ENCODE data around the gene FYB2.

FYB2 gene

GRCh38 chr1:56688522-56689026, 130.6 kb downstream of the FYB2 start:
- Histone ChIP-seq H3K27ac (ENCODE audit: low read depth, low read length) (no peak overlapping the region), H3K36me3 (ENCODE audit: low read length) (no peaks in the 10 kb centered on the region), H4K20me1 (ENCODE audit: low read depth, low read length) (no peaks in the 10 kb centered on the region), H3K9ac (ENCODE audit: low read length) (no peak overlapping the region), H3K4me3 (ENCODE audit: insufficient read depth, low read length, poor library complexity, severe bottlenecking) (no peak overlapping the region), H3K79me2 (ENCODE audit: insufficient read depth, low read length) (no peaks in the 10 kb centered on the region), H3K9me3 (ENCODE audit: insufficient read depth, low read length) (no peaks in the 10 kb centered on the region), H3F3A (ENCODE audit: insufficient read depth) (no peaks in the 10 kb centered on the region), H3K27me3 (ENCODE audit: low read length) (no peaks in the 10 kb centered on the region), H3K9me2 (replicated peaks; ENCODE audit: insufficient read depth, low read length) (no peaks in the 10 kb centered on the region), H2AFZ (ENCODE audit: low read depth, low read length, severe bottlenecking) (no peak overlapping the region), H3K4me2 (ENCODE audit: low read depth, low read length, poor library complexity, severe bottlenecking) (no peak overlapping the region)
- TF ChIP-seq CTCF (IDR thresholded peaks at IDR 0.05; ENCODE audit: insufficient read depth, low read length, poor library complexity, severe bottlenecking) (no peak), EZH2phosphoT487 (conservative IDR thresholded peaks at IDR 0.05; ENCODE audit: low read length) (no peak)

DNA sequence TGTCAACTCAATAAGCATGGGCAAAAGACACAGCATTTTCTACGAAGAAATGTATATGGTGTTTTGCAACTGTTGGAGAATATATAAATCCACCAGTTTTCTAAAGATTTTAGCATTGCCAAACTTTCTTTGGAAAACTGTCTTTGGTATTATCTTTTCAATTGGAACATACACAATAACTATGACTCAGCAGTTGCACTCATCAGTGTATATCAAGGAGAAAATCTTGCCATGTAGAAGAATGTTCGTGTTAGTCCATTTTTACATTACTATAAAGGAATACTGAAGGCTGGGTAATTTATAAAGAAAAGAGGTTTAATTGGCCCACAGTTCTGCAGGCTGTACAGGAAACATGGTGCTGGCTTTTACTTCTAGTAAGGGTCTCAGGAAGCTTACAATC, 133.0 kb downstream of the FYB2 start:
- Histone ChIP-seq H4K20me1 (ENCODE audit: low read depth, low read length) (no peaks in the 10 kb centered on the region), H3K79me2 (ENCODE audit: insufficient read depth, low read length) (no peaks in the 10 kb centered on the region), H3K9me2 (replicated peaks; ENCODE audit: insufficient read depth, low read length) (no peaks in the 10 kb centered on the region), H3F3A (ENCODE audit: insufficient read depth) (no peaks in the 10 kb centered on the region), H3K4me2 (ENCODE audit: low read depth, low read length, poor library complexity, severe bottlenecking) (no peak overlapping the region), H3K9me3 (ENCODE audit: insufficient read depth, low read length) (no peaks in the 10 kb centered on the region), H3K4me3 (ENCODE audit: insufficient read depth, low read length, poor library complexity, severe bottlenecking) (no peak overlapping the region), H2AFZ (ENCODE audit: low read depth, low read length, severe bottlenecking) (no peak overlapping the region), H3K27ac (ENCODE audit: low read depth, low read length) (no peak overlapping the region), H3K27me3 (ENCODE audit: low read length) (no peaks in the 10 kb centered on the region), H3K9ac (ENCODE audit: low read length) (no peak overlapping the region), H3K36me3 (ENCODE audit: low read length) (no peaks in the 10 kb centered on the region)
- TF ChIP-seq CTCF (IDR thresholded peaks at IDR 0.05; ENCODE audit: insufficient read depth, low read length, poor library complexity, severe bottlenecking) (no peak), EZH2phosphoT487 (conservative IDR thresholded peaks at IDR 0.05; ENCODE audit: low read length) (no peak)

DNA sequence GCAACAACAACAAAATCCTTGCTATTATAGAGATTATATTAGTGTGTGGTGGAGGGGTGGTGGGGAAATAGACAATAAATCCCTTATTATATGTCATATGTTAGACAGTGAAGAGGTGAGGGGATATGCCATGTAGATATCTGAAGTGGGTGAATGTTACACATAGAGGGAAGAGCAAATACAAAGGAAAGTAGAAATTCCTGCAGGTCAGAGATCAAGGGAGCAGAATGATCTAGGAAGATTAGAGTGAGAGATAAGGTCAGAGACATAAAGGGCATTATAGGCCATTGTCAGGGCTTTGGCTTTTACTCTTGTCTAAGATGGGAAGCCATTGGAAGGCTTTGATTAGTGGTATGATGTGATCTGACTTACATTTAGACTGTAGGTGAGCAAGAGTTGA, 135.6 kb downstream of the FYB2 start:
- Histone ChIP-seq H3K4me3 (ENCODE audit: insufficient read depth, low read length, poor library complexity, severe bottlenecking) (no peak overlapping the region), H2AFZ (ENCODE audit: low read depth, low read length, severe bottlenecking) (no peak overlapping the region), H3K9me2 (replicated peaks; ENCODE audit: insufficient read depth, low read length) (no peaks in the 10 kb centered on the region), H3K27me3 (ENCODE audit: low read length) (no peaks in the 10 kb centered on the region), H3K79me2 (ENCODE audit: insufficient read depth, low read length) (no peaks in the 10 kb centered on the region), H3K4me2 (ENCODE audit: low read depth, low read length, poor library complexity, severe bottlenecking) (no peak overlapping the region), H4K20me1 (ENCODE audit: low read depth, low read length) (no peaks in the 10 kb centered on the region), H3K36me3 (ENCODE audit: low read length) (no peaks in the 10 kb centered on the region), H3F3A (ENCODE audit: insufficient read depth) (no peaks in the 10 kb centered on the region), H3K9ac (ENCODE audit: low read length) (no peak overlapping the region), H3K9me3 (ENCODE audit: insufficient read depth, low read length) (no peaks in the 10 kb centered on the region), H3K27ac (ENCODE audit: low read depth, low read length) (no peak overlapping the region)
- TF ChIP-seq EZH2phosphoT487 (conservative IDR thresholded peaks at IDR 0.05; ENCODE audit: low read length) (no peak), CTCF (IDR thresholded peaks at IDR 0.05; ENCODE audit: insufficient read depth, low read length, poor library complexity, severe bottlenecking) (no peak)

Measured in SU-DHL-6 (cell line).